Kidney epithelial cell (primary cell): ENCODE data around the gene NOS1. TPM values are rescaled to one million over a fixed set of nuclear protein-coding genes. Genes with fewer than 3 reads are reported as not detected.

Experiments used
- DNase-seq: peaks from one replicate; pipeline ENCODE4 v3.0.0-alpha.2; 2010; ENCODE audit warnings: low read depth
- H3K27me3 ChIP-seq: 2 replicates; pipeline ENCODE4 v1.6.0; 2011; ENCODE audit warnings: low read length; ENCODE audit not compliant: control insufficient read depth, insufficient read depth
- H3K36me3 ChIP-seq: 2 replicates; pipeline ENCODE4 v1.5.1; 2011; ENCODE audit warnings: low read length; ENCODE audit not compliant: control insufficient read depth, insufficient read depth
- H3K4me3 ChIP-seq: 2 replicates; pipeline ENCODE4 v1.5.1; 2011; ENCODE audit warnings: low read depth, mild to moderate bottlenecking, control low read depth, low read length
- CTCF ChIP-seq: IDR thresholded peaks from 2 replicates; pipeline ENCODE4 v1.5.1; 2011; ENCODE audit warnings: mild to moderate bottlenecking, moderate library complexity, low read length, control low read depth, inconsistent platforms; ENCODE audit not compliant: insufficient read depth, poor library complexity, severe bottlenecking
- total RNA-seq: library from RNA; depleted of rRNA; stranded (reverse); fragments of >200 nt; gene quantifications from 2 replicates; pipeline ENCODE4 v1.2.3, GENCODE V29; 2015

The NOS1 gene
- total RNA-seq, 1 donor from 2014 or later: 0.04 TPM

- no peak for DNase-seq
- no peak for TF ChIP-seq CTCF
- Histone ChIP-seq H3K36me3 (no peaks in the 10 kb centered on the region), H3K4me3 (no peak overlapping the region), H3K27me3 (no peaks in the 10 kb centered on the region)
These were observed 81.8 kb downstream of the NOS1 start for GRCh38 chr12:117279606-117280005.

GRCh38 chr12:117277875-117278274 is 83.6 kb downstream of the NOS1 start:
- DNase-seq: no peak
- Histone ChIP-seq H3K4me3 (no peak overlapping the region), H3K36me3 (no peaks in the 10 kb centered on the region), H3K27me3 (no peaks in the 10 kb centered on the region)
- no peak for TF ChIP-seq CTCF

GRCh38 chr12:117273091-117273490 is 88.3 kb downstream of the NOS1 start:
- Histone ChIP-seq H3K36me3 (no peaks in the 10 kb centered on the region), H3K4me3 (no peak overlapping the region), H3K27me3 (no peaks in the 10 kb centered on the region)
- DNase-seq: no peak
- TF ChIP-seq CTCF: no peak

GRCh38 chr12:117272690-117273089 is 88.7 kb downstream of the NOS1 start:
- H3K4me3 ChIP-seq: no peak overlapping the region
- H3K27me3 ChIP-seq: no peaks in the 10 kb centered on the region
- H3K36me3 ChIP-seq: no peaks in the 10 kb centered on the region
- TF ChIP-seq CTCF: no peak
- no peak for DNase-seq

GRCh38 chr12:117262749-117263148 is 98.7 kb downstream of the NOS1 start:
- no peak for DNase-seq
- H3K27me3 ChIP-seq: no peaks in the 10 kb centered on the region
- no peak overlapping the region for H3K4me3 ChIP-seq
- no peak for TF ChIP-seq CTCF
- no peaks in the 10 kb centered on the region for H3K36me3 ChIP-seq

- no peak for TF ChIP-seq CTCF
- H3K27me3 ChIP-seq: no peaks in the 10 kb centered on the region
- no peak overlapping the region for H3K4me3 ChIP-seq
- H3K36me3 ChIP-seq: no peaks in the 10 kb centered on the region
- DNase-seq: peak; percentile 23
These were observed 100.2 kb downstream of the NOS1 start for GRCh38 chr12:117261247-117261646.
